Hepatic stellate cell (primary cell): Measurements from ENCODE around the gene SORCS2.

Experiments
- DNase-seq: peaks from one replicate; pipeline ENCODE4 v3.0.0; 2011; ENCODE audit warnings: low spot score

The SORCS2 gene

DNA sequence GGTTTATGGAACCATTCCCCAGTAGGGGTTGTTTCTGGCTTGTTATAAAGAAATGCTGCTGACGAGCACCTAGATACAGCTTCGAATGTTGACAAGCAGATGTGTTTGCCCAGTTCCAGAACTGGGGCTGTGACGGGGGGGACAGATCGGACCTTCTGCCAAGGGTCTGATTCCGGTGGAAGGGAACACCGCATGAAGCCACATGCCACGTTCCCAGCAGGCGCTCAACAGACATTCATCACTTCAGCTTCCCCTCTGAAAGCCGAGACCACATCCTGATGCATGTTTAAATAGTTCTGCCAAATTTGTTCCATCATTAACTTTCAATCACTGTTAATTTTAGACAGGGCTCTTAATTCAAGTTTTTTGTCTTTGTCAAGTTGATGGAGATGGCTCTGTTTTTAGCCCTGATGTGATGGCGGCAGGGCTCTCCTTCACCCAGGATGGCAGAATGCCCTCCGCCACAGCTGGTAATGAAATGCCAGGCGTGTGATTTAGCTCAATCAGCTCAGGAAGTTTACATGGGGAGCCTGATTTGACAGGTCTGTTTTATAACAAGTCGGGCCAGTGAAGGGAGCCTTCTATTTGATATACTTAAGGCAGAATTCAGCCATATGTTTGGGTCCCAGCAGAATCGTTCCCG is 185.0 kb downstream of the SORCS2 start:
- DNase-seq, result no peak

DNA sequence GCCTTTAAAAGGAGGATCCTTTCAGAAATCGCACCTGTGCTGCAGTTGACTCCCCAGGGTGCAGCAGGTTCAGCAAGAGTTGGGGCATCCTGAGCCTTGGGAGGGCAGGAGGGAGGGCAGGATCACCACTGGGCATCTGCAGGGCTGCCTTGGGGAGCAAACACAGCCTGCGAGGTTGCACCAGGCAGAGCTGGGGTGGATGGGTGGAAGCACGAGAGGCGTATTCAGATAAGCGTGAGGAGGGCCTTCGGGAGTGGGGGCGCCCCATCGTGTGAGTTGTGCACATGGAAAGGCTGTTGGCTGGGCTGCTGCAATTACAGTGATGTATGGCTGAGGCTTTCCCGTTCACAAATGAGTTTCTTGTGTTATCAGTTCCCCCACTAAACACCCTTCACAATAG is 186.8 kb downstream of the SORCS2 start:
- DNase-seq, result no peak

DNA sequence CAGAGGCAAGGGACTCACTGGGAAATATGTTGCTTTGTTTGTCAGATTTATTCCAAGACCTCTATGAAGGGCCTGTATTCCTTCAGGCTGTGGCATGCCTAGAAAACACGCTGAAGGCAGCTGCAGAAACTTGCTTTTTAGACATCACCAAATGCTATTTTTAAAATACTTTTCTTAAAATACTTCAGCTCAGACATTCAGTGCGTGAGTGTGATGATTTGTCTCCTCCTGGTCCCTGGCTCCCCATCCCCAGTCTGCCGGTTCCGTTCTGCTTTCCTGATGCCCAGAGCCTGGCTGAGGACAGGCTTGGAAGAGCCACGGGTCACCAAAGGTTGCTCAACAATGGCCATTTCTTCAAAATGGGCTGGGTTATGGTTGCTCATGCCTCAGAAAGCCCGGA is 187.4 kb downstream of the SORCS2 start:
- no peak for DNase-seq

DNA sequence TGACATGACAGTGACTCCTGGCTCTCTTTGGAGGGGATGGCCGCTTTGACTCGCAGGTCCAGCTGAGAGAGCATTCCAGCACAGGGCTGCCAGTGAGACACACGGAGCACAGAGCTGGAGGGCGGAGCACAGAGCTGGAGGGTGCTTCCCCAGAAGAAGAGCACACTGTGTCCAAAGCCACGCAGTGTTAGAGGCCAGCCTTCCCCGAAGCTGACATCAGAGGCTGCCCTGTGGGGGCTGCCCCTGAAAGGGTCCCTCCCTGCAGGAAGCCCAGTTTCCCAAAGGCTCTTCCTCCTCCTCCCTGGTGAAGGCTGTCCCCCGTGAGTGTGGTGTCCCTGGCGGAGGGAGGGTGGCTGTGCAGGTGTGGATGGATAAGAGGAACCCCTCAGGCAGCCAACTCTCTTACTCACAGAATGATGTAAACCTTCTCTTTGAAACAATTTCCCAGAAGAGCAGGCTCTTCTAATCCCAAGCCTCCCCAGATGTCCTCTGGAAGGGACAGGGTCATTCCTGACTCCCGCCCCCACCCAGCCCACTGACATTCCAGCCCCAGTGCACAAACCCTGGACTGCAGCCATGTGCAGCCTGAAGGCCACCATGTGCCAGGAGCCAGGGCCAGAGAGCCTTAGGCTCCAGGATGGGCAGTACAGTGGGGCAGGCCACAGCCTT is 189.0 kb downstream of the SORCS2 start:
- no peak for DNase-seq

DNA sequence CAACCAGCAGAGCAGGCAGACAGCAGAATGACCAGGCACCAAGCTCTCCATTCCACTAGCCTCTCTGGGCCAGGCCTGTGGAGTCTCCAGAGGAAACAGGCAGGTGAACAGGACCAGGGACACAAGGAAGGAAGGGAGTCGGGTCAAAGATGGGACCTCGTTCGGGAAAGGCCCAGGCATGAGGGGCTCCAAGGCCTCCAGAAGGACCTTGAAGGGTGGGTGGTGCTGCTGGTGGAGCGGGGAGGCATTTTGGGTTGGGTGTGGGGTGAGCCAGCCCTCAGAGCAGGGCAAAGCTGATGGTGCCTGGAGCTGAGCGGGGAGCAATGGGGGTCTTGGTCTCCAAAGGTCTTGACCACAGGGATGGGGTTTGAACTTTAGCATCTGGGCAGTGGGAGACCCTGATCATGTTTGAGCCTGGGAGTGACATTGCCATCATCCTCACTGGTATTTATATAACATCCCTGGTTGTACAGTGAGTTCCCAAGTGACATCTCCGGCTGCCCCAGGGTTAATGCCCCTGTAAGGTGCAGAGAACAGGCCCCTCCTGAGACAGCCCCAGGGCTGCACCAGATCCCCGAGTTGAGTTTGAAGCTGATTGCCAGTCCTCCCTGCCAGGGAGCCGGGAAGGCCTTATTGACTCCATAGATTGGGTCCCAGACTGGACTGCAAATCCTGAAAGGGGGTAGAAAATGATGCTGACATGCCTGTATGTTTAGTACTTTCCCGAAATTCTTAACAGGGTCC is 189.7 kb downstream of the SORCS2 start:
- DNase-seq, result no peak

DNA sequence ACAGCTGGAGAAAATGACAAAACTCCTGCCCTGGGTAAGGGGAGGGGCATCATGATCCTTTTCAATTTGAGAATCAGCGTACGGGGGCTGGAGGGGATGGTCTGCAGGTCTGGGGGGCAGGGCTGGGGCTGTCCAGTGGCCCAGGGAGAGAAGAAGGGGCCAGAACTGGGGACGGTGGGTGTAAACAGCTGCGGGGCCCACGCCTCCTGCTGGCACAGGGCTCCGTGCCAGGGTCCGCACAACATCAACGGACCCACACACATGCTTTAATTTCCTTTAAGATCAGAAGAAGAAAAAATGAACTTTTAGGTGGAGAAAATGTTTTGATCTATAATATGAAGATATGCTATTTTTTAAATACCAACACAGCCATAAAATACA is 190.3 kb downstream of the SORCS2 start:
- DNase-seq, result no peak

DNA sequence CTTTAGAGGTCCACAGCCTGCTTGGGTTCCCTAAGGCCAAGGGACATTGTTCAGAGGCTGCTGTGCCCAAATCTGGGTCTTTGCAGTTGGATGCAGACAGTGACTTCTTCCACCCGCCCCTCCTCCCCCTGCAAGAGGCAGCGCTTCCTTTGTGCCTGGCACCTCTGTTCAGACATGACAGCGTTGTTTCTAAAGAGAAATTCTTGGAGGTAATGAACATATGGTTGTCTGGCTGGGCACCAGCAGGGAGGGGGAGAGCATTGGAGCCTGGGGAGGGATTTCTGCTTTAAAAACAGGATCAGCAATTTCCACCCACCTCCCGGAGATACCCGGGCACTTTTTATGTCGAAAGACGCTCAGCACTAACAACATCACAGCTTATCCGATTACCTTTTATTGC is 190.9 kb downstream of the SORCS2 start:
- no peak for DNase-seq

DNA sequence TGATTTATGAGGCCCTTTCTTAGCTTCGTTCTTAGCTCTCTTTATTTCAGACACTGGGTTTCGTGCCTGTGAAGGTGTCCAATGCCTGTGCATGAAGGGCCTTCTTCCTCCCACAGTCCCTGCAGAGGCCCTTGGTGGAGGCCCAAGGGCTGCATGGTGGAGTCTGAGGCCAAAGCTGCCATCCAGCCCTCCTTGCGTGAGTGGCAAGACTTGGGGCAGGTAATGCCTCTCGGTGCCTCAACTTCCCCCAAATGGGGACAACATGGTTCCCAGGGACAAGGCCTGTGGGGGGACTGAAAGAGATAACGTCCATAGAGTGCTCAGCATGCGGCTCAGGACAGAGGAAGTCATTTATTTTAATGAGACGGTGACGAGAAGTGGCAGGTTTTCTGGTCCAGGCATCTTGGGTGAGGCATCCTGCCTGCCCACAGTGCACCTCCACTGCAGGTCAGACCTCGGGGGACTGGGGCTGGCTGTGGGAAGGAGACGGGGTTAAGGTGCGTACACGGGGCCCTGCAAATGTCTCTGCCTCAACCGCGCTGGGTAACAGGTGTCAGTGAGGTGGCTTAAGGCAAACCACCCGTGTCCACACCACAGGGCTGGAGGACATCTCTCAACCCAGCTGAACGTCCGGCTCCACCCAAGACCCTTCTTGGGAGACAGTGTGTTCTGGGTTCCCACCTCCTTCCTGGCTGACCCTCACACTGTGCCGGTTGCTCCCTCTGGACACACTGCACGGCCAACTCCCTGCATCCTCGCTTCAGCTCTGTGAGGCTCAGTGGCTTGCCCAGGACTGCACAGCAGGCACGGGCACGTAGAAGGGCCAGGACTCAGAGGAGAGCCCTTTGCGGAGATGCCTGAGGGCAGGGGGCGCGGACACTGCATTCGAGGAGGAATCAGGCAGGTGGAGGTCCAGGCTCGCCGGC is 191.9 kb downstream of the SORCS2 start:
- DNase-seq, result no peak

DNA sequence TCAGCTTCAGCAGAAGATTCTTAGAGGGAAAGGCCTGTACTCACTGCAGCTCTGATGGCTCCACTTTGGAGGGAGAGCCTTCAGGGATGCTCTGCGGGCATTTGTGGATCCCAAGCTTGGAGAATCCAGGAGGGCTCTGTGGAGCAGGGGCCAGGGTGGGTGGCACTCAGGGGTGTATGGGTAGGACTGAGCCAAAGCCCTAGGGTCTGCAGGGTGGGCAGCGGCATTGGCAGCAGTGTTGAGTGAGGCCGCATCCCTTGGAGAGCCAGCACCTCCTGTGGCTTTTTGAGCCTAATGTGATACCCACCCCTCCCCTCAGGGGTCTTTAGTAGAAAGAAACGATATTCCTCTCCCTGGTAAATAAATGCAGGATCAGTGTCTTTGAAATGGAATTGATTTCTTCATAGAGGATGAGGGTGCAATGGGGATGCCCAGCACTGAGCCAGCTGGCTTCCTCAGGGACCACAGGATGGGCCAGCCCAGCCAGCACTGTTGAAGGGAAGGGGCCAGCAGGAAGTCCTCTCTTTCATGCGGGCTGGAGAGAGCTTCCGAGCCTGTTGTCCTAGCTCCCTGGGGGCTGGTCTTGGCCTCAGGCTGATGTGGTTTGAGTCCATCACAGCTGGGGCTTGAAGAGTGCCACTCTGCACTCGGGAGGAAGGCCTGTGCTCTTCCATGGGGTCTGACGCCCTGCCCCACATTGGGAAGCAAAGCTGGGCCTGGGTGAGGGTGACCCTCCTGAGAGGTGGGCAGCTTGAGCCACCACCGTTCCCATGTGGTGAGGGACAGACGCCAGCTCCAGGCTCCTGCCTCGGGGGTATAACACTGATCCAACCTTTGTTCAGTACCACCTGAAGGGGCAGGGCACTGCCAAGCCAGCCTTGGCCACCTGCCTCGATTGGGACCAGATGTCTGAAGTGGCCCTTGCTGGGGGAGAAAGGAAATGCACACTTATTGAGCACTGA is 192.9 kb downstream of the SORCS2 start:
- no peak for DNase-seq

DNA sequence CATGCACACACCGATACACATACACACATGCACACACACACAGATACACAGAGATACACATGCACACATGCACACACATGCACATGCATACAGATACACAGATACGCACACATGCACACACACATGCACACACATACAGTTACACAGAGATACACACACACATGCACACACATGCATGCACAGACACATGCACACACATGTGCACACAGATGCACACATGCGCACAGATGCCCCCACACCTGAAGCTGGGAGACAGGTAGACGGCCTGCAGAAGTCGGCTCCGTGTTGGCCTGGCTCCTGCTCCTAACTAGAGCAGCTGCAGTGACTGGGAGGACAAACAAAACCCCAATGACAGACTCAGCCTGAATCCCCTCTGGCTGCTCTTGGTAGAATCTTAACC is 195.6 kb downstream of the SORCS2 start:
- no peak for DNase-seq

DNA sequence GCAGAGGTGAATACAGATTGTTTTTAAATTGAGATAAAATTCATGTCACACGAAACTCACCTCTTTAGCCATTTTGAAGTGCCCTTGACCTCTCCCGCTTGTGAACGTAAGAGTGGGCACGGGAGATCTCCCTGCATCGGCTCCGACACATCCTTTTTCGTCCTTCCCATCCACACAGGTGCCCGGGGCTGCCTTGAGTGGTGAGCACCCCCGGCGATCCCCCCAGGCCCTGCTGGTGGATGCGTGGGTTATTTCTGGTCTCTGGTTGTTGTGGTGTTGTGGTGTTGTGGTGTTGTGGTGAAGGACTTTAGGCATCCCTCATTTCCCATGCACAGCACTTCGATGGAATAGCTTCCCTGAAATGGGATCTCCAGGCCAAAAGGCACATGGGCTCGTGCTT is 196.3 kb downstream of the SORCS2 start:
- DNase-seq, result no peak

DNA sequence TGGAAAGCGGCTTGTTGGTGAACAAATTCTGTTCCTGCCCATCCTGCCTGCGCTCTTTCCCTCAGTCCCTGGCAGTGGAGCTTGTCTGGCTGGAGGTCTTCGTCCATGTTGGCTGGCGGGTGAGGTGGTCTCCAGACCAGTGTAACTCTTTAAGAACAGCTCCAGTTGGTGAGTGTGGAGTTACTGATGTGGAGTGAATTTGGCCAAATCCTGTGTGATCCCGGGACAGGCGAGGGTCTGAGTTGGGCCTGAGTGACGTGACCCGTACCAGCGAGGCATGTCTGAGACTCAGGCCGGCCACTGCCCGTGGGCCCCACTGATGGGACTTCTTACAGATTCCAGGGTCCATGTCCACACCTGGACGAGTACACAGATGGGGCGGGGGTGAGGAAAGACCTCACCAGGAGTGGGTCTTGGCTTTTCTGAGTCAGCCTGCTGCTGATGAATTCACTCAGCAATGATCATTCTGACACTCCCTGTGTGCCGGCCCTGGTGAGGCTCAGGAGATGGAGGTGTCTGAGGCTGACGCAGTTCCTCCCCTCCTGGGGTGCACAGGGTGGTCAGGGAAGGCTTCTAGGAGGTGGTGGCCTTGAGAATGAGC is 196.9 kb downstream of the SORCS2 start:
- DNase-seq, result no peak

DNA sequence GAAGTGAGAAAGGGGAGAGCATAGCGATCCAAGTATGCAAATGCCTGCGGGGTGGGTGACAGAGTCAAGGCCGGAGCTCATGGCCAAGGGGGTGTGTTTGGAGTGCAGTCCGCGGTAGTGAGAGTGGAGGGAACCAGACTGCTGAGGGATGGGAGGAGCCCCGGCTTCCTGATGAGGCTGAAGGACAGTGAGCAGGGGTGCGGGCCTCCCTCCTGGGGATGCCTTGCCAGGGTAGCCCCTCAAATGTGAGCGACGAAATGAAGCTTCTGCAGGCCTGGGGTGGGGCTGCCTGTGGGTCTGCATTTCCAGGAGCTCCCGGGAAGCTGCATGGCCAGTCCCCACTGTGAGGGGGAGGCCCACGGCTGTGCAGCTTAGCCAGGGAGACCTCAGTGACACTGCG is 197.4 kb downstream of the SORCS2 start:
- no peak for DNase-seq

DNA sequence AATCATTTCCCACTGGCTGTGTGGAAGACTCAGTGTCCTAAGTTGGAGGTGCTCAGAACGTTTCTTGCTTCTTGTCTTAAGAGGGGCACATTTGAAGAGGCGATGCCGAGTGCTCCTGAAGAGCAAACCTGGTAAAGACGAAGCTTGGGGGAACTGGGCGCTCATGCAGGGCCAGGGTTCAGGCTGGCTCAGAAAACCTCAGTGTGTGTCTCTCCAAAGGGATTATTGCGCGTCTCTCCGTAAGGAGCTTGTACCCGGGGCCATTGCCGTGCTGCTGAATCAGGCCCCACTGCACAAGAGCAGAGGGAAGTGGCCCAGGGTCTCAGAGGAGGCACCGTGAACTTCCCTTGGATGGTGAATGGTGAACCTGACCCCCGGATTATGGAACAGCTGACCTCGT is 198.0 kb downstream of the SORCS2 start:
- DNase-seq, result no peak

DNA sequence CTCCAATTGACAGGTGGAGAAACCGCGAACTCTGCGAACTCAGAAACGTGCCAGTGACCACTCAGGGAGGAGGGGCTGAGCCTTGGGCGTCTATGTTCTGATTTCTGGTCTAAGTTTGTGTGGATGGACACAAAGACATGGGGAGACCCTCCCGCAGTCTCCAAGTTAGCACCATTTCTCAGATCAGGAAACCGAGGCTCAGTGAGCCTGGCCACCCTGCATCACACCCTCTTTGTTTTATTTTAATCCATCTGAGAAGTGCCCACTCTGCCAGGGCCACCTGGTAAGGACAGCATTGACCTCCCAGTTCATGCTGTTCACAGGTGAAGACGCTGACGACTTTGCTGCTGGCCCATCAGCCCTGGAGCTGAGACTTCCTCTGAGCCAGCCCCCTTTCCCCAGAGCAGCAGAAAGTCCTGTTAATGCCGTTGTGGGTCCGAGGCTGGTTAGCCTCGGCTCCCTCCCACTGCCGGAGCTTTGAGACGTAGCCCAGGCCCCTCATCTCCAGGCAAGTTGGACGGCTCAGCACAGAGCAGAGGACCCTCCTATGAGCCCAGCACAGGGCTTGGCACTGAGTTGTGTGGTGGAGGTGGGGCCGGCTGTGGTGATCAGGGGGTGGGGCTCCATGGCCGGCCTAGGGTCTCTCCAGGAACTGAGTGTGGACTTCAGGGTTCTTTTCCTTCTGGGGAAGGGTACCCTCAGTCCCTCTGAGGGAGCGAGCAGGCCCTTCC is 198.7 kb downstream of the SORCS2 start:
- no peak for DNase-seq

DNA sequence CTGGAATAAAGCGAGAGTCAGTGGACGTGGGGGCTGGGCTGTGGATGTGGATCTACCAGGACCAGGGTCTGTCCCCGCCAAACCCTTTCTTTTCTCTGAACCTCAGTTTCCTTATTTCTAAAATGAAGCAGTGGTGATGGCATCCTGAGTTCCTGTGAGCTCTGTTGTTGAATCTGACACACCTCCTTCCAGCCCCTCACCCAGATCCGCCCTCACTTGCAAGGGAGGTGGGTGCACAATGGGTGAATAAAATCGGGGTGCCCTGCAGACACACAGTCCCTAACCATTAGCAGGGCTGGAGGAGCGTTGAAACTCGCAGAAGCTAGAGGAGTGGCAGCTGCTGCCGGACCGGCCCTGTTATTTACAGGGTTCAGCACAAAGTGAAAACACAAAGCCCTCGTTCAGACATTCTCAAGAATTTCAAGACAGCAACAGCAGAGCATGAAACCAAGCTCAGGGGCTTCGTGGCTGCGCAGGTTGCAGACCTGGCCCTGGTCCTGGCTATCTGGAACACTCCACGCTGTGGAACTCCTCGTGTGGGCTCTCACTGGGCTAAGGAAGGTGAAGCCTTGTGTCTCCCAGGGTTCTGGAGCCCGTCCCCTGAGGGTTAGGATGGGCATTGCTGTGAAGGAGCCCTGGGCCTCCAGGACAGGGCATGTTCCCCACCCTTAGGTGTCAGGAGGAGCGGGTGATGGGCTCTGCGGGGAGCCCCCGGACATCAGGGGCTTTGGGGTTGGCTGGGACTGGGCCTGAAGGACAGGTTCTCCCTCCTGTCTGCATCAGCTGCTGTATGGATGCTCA is 199.5 kb downstream of the SORCS2 start:
- DNase-seq, result no peak

DNA sequence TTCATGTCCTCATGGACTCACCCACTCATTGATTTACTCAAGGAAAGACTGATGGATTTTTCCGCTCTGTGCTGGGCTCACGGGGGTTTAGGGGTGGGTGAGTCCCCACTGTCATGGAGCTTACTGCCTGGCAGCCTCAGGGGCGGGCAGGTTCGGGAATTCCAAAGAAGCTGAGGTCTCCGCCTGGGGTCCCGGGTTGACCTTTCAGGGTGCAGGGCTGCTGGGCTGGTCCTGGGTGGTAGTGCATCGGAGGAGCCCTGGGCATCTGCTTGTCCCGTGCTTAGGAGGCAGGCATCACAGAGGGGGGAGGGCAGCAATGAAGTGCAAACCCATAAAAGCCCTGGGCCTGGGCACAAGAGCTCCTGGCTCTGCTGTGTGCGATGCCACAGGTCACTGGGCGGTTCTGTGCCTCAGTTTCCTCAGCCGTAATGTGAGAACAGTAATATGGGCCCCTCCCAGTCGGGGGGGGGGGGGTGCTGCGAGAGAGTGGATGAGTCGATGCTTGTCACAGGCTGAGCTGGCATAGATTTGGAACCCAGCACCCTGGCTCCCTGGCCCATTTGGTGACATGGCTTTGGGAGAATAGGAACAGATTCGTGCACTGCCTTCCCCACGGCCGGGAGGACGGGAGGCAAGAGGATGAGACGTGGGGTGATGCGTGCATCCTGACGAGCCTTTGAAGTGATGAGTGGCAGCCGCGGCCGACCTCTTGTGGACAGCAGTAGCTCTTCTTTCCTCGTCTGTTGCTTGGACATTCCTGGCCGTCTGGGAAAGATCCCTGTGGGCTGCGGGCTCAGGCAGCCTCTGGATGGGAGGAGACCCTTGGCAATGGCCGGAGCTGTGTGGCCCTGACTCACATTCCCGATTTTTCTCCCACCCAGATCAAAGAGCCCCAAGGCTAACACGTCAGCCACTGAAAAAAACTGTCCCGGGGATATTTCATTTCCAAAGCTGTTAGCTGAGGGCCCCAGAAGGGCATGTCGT is 200.4 kb downstream of the SORCS2 start:
- DNase-seq, result peak; percentile 35
